A549 (cell line): ENCODE data around the gene CANT1.

ENCODE experiments used
- CHD4 ChIP-seq: fragments of 200-600 bp; sonication (generic); IDR thresholded peaks from 2 replicates; pipeline ENCODE4 v1.6.1; 2016; ENCODE audit warnings: antibody characterized with exemption, mild to moderate bottlenecking, borderline replicate concordance
- KDM1A ChIP-seq: fragments of 200-600 bp; sonication (generic); IDR thresholded peaks from 2 replicates; pipeline ENCODE4 v1.6.1; 2016; ENCODE audit warnings: low read depth, mild to moderate bottlenecking
- MAFK ChIP-seq: fragments of 450-650 bp; IDR thresholded peaks from 2 replicates; pipeline ENCODE4 v1.6.1; 2014; ENCODE audit not compliant: partially characterized antibody
- PHF8 ChIP-seq: fragments of 200-600 bp; sonication (generic); IDR thresholded peaks from 2 replicates; pipeline ENCODE4 v1.6.1; 2016; ENCODE audit warnings: low read depth, mild to moderate bottlenecking, antibody characterized with exemption, moderate library complexity, borderline replicate concordance
- RAD21 ChIP-seq, 2 experiments: fragments of >200 bp in 1 of 2; sonication (Bioruptor Twin) in 1 of 2; formaldehyde crosslinking in 1 of 2; IDR thresholded peaks in 1 of 2; conservative IDR thresholded peaks in 1 of 2; 2 replicates in 1 of 2; 3 replicates in 1 of 2; pipeline ENCODE4 v1.6.1; 2012 to 2018; ENCODE audit warnings: inconsistent platforms in 1 of 2
- RCOR1 ChIP-seq: fragments of 150-350 bp; IDR thresholded peaks from 2 replicates; pipeline ENCODE4 v1.6.1; 2014; ENCODE audit warnings: antibody characterized with exemption, low read length, low read depth
- TP53 ChIP-seq: fragments of 250-450 bp; sonication (Bioruptor Pico); IDR thresholded peaks from 2 replicates; pipeline ENCODE4 v1.5.0; 2021; ENCODE audit warnings: mild to moderate bottlenecking, moderate library complexity
- ZFP36 ChIP-seq: fragments of 450-650 bp; IDR thresholded peaks from 2 replicates; pipeline ENCODE4 v1.6.1; 2014; ENCODE audit warnings: borderline replicate concordance; ENCODE audit not compliant: partially characterized antibody
- TF ChIP-seq, protein P1 (sequence below): fragments of >200 bp; sonication (Bioruptor Twin); formaldehyde crosslinking; IDR thresholded peaks from 3 replicates; pipeline ENCODE4 v1.5.1; 2016

DNA sequence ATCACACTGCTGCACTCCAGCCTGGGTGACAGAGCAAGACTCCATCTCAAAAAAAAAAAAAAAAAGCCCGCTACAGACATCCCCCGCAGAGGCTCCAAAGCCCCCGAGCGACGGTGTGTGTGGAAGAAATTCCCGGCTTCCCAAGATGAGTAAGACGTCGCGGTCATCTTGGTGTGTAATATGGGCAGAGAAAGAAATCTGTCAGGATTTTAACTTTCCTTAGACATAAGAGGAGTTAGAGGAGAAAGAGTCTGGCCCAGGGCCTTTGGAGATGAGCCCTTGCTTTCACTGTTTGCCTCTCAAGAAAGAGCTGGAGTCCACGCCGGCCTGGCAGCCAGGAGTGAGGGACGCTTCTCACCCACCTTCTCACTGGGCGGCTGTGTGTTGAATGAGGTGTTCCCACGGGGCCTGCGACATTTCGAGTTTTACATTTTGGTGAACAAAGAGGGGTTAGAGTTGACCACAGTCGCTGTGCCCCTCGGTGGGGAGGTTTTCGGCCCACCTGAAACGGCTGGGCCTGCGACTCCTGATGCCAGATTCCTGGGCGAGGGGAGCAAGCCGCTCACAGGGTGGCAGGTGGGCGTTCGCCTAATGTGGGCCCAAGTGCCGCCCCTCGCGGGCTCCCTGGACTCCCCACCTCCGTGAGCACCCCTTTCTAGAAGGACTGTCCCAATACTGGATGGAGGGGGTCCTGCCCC is 32.3 kb upstream of the CANT1 start:
- TF ChIP-seq, protein P1, sequence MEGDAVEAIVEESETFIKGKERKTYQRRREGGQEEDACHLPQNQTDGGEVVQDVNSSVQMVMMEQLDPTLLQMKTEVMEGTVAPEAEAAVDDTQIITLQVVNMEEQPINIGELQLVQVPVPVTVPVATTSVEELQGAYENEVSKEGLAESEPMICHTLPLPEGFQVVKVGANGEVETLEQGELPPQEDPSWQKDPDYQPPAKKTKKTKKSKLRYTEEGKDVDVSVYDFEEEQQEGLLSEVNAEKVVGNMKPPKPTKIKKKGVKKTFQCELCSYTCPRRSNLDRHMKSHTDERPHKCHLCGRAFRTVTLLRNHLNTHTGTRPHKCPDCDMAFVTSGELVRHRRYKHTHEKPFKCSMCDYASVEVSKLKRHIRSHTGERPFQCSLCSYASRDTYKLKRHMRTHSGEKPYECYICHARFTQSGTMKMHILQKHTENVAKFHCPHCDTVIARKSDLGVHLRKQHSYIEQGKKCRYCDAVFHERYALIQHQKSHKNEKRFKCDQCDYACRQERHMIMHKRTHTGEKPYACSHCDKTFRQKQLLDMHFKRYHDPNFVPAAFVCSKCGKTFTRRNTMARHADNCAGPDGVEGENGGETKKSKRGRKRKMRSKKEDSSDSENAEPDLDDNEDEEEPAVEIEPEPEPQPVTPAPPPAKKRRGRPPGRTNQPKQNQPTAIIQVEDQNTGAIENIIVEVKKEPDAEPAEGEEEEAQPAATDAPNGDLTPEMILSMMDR = no peak
- no peak for TF ChIP-seq PHF8
- no peak for TF ChIP-seq MAFK
- no peak for TF ChIP-seq KDM1A
- no peak for TF ChIP-seq CHD4
- TF ChIP-seq ZFP36 = no peak
- no peak for TF ChIP-seq TP53 (CRISPR knock-in tag)
- TF ChIP-seq RAD21 (conservative IDR thresholded peaks at IDR 0.05 in 1 of 2, IDR thresholded peaks at IDR 0.05 in 1 of 2) = no peak
- TF ChIP-seq RCOR1 = no peak
